ENCODE results near the gene FAM131B.

DNA sequence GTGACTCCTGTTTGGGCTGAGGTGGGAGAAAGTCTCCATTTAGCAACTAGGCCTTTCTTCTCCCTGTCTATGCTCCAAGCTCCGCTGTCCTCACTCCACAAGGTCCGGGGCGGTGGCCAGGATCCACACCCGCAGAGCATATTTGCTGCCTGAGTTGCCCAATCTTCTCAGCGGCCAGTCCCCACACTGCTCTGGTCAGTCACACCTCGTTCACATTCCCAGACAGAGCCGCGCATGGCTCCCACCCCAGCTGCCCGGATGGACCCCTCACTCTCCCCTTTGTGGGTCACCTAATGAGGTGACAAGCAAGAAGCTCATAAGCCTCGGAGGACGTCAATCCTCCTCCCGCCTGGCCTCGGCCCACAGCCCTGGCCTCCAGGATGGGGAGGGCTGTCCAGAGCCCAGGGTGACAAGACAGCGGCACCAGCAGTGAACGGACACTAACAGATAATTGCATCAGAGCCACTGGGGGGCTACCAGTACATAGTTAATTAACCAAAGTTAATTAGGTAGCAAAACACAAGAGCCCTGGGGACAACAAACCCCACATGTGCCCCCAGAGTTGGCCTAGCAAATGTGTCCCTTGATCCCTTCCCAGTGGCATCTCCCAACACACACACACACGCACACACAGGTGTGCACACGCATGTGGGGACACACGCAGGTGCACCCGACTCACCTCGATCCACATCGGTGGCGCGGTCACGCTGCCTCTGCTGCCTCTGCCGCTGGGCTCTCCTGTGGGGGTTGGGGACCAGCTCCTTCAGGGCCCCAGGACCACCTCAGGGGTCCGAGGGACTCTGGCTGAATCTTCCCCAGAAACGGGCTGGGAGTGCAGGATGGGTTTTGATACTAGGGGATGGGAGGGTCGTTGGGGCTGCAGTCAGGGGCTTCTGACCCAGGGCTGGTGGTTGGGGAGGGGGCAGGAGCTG lies 34.4 kb upstream of the FAM131B start:
- no peak for TF ChIP-seq CTCF (IDR thresholded peaks at IDR 0.05)
- no peak for TF ChIP-seq ZFX (IDR thresholded peaks at IDR 0.05; ENCODE audit: borderline replicate concordance)
